HepG2 (cell line): ENCODE data around the gene ATPAF2. TPM values are rescaled to one million over a fixed set of nuclear protein-coding genes. Genes with fewer than 3 reads are reported as not detected.
A peak's percentile ranks its signal among the peaks of the same experiment; 100 is the strongest.

Experiments
- BORCS8-MEF2B ChIP-seq: sonication (generic); formaldehyde crosslinking; IDR thresholded peaks from 2 replicates; pipeline ENCODE4 v1.8.0; 2022; ENCODE audit warnings: mild to moderate bottlenecking, missing genetic modification reagents
- BRD4 ChIP-seq: sonication (generic); formaldehyde crosslinking; IDR thresholded peaks from 2 replicates; pipeline ENCODE4 v1.4.0; 2020; ENCODE audit warnings: missing genetic modification reagents
- CHCHD3 ChIP-seq: sonication (generic); formaldehyde crosslinking; IDR thresholded peaks from 2 replicates; pipeline ENCODE4 v1.8.0; 2022; ENCODE audit warnings: mild to moderate bottlenecking, missing genetic modification reagents, moderate library complexity
- EHMT2 ChIP-seq: fragments of 200-600 bp; sonication (generic); IDR thresholded peaks from 2 replicates; pipeline ENCODE4 v1.7.0; 2017; ENCODE audit warnings: antibody characterized with exemption, low read depth, low read length, borderline replicate concordance
- ESRRA ChIP-seq: sonication (generic); formaldehyde crosslinking; IDR thresholded peaks from 2 replicates; pipeline ENCODE4 v1.5.1; 2020; ENCODE audit warnings: mild to moderate bottlenecking, low read depth, missing genetic modification reagents
- HDAC1 ChIP-seq: sonication (generic); formaldehyde crosslinking; IDR thresholded peaks from 2 replicates; pipeline ENCODE4 v1.5.1; 2020; ENCODE audit warnings: mild to moderate bottlenecking, missing genetic modification reagents
- HMG20B ChIP-seq: conservative IDR thresholded peaks from 2 replicates; pipeline ENCODE4 v1.6.1; 2016; ENCODE audit warnings: missing genetic modification reagents, missing compliant biosample characterization
- MBD4 ChIP-seq: IDR thresholded peaks from 2 replicates; pipeline ENCODE4 v1.6.1; 2012; ENCODE audit warnings: low read length, inconsistent platforms, borderline replicate concordance
- PREB ChIP-seq: sonication (generic); formaldehyde crosslinking; IDR thresholded peaks from 2 replicates; pipeline ENCODE4 v1.4.0; 2020; ENCODE audit warnings: missing genetic modification reagents
- RAD21 ChIP-seq: fragments of 450-650 bp; formaldehyde crosslinking; IDR thresholded peaks from 2 replicates; pipeline ENCODE4 v1.5.0; 2020; ENCODE audit warnings: mild to moderate bottlenecking
- SALL1 ChIP-seq: sonication (generic); formaldehyde crosslinking; IDR thresholded peaks from 2 replicates; pipeline ENCODE4 v1.8.0; 2022; ENCODE audit warnings: mild to moderate bottlenecking, missing genetic modification reagents
- SUZ12 ChIP-seq: fragments of 150-350 bp; IDR thresholded peaks from 2 replicates; pipeline ENCODE4 v1.6.1; 2014; ENCODE audit warnings: low read depth, low read length
- TCF7L2 ChIP-seq: IDR thresholded peaks from 2 replicates; pipeline ENCODE4 v1.6.1; 2011; ENCODE audit warnings: mild to moderate bottlenecking, low read depth, low read length, moderate library complexity
- TRIM24 ChIP-seq: sonication (generic); formaldehyde crosslinking; IDR thresholded peaks from 2 replicates; pipeline ENCODE4 v1.8.0; 2022; ENCODE audit warnings: mild to moderate bottlenecking, missing genetic modification reagents
- ZBTB2 ChIP-seq: sonication (generic); formaldehyde crosslinking; IDR thresholded peaks from 2 replicates; pipeline ENCODE4 v1.8.0; 2022; ENCODE audit warnings: low read depth, missing genetic modification reagents
- ZFP37 ChIP-seq: sonication (generic); formaldehyde crosslinking; IDR thresholded peaks from 2 replicates; pipeline ENCODE4 v1.4.0; 2020; ENCODE audit warnings: missing genetic modification reagents, borderline replicate concordance
- ZFP91 ChIP-seq: sonication (generic); formaldehyde crosslinking; IDR thresholded peaks from 2 replicates; pipeline ENCODE4 v1.9.0; 2022; ENCODE audit warnings: missing genetic modification reagents, mild to moderate bottlenecking, borderline replicate concordance
- ZHX1 ChIP-seq: sonication (generic); formaldehyde crosslinking; IDR thresholded peaks from 2 replicates; pipeline ENCODE4 v1.8.1; 2022; ENCODE audit warnings: low read depth, mild to moderate bottlenecking, missing genetic modification reagents
- ZNF317 ChIP-seq: sonication (generic); formaldehyde crosslinking; IDR thresholded peaks from 2 replicates; pipeline ENCODE4 v1.5.0; 2020; ENCODE audit warnings: mild to moderate bottlenecking, missing genetic modification reagents
- ZNF414 ChIP-seq: sonication (generic); formaldehyde crosslinking; IDR thresholded peaks from 2 replicates; pipeline ENCODE4 v1.5.0; 2020; ENCODE audit warnings: missing genetic modification reagents
- ZNF431 ChIP-seq: sonication (generic); formaldehyde crosslinking; IDR thresholded peaks from 2 replicates; pipeline ENCODE4 v1.9.0; 2022; ENCODE audit warnings: missing genetic modification reagents, low read depth, mild to moderate bottlenecking, borderline replicate concordance
- ZSCAN20 ChIP-seq: sonication (generic); formaldehyde crosslinking; IDR thresholded peaks from 2 replicates; pipeline ENCODE4 v1.4.0; 2020; ENCODE audit warnings: missing genetic modification reagents, mild to moderate bottlenecking, borderline replicate concordance
- polyA plus RNA-seq, 8 experiments: library from polyadenylated mRNA; depleted of rRNA in 3 of 8; stranded (reverse) in 7 of 8; unstranded in 1 of 8; fragments of >200 nt; fragmentation: Illumina TruSeq in 4 of 8; extraction: Trizol in 4 of 8; gene quantifications; 2 replicates each; pipeline versions ENCODE4 v1.2.1 to v1.2.3, GENCODE V29; 2011 to 2016; ENCODE audit warnings: low read depth in 4 of 8, missing spikeins in 1 of 8, mixed read lengths in 1 of 8; ENCODE audit not compliant: insufficient read depth in 1 of 8
- total RNA-seq, 5 experiments: library from RNA; depleted of rRNA; stranded (reverse); fragments of >200 nt; fragmentation: Illumina TruSeq; extraction: Trizol; gene quantifications; 2 replicates each; pipeline ENCODE4 v1.2.3, GENCODE V29; 2016; ENCODE audit warnings: low read depth in 1 of 5

The ATPAF2 gene
- total and polyA plus RNA-seq, 2 of the 13 experiments (the other 11 are each of a cell fraction or from before 2014, with no cell fraction given): 15.0 to 16.5 TPM

GRCh38 chr17:18038861-18039534, at the start of gene ATPAF2, which contains the start of gene GID4 (continued):
- no peak for TF ChIP-seq ZNF431 (CRISPR knock-in tag)
- no peak for TF ChIP-seq TCF7L2
- no peak; the same call in 1 of the 2 replicates for TF ChIP-seq BRD4 (CRISPR knock-in tag)
- no peak for TF ChIP-seq MBD4
- TF ChIP-seq ZSCAN20 (CRISPR knock-in tag): no peak
- peak; percentile 79 for TF ChIP-seq ZFP91 (CRISPR knock-in tag)
- TF ChIP-seq SALL1 (CRISPR knock-in tag): peak; percentile 75
- no peak for TF ChIP-seq PREB
- TF ChIP-seq HMG20B: no peak
- no peak for TF ChIP-seq CHCHD3 (CRISPR knock-in tag)
- TF ChIP-seq EHMT2: no peak
- TF ChIP-seq RAD21: peak; percentile 55
- peak; percentile 57; the same call in 1 of the 2 replicates for TF ChIP-seq ZNF317 (CRISPR knock-in tag)
- peak; percentile 43; the same call in 1 of the 2 replicates for TF ChIP-seq ZHX1 (CRISPR knock-in tag)
- 0 out of 2 replicates have a peak, but pooled peaks have one; percentile 43 for TF ChIP-seq ZBTB2 (CRISPR knock-in tag)
- TF ChIP-seq BORCS8-MEF2B: peak; percentile 22; the same call in 1 of the 2 replicates
- peak; percentile 86 for TF ChIP-seq HDAC1
- peak; percentile 54; the same call in 1 of the 2 replicates for TF ChIP-seq ZNF414 (CRISPR knock-in tag)
- TF ChIP-seq TRIM24: no peak
- peak; percentile 80 for TF ChIP-seq SUZ12
- 0 out of 2 replicates have a peak, but pooled peaks have one; percentile 51 for TF ChIP-seq ZFP37 (CRISPR knock-in tag)
- no peak for TF ChIP-seq ESRRA (CRISPR knock-in tag)
